ENCODE measurements around the gene ZNF793. TPM values are rescaled to one million over a fixed set of nuclear protein-coding genes. Genes with fewer than 3 reads are reported as not detected.

Gene ZNF793
- polyA plus RNA-seq, 4 donors = 0.22 to 13.2 (median 1.1) TPM

Other genes starting within 250 kb of the ZNF793 start
- 1 to 10 TPM; 1.6 to 6.2 (median 2.9) TPM for gene ZNF527, start 135.8 kb upstream of the ZNF793 start, polyA plus RNA-seq
- gene ZNF569, start 39.5 kb upstream of the ZNF793 start, polyA plus RNA-seq = 1 to 10 TPM in 3 of 4 donors, under 1 TPM in 1; 0.89 to 3.4 (median 1.2) TPM
- 1 to 10 TPM; 1.4 to 5.6 (median 2.0) TPM for gene ZNF570, start 37.6 kb upstream of the ZNF793 start, polyA plus RNA-seq
- 1 to 10 TPM in 3 of 4 donors, under 1 TPM in 1; 0.89 to 5.9 (median 1.5) TPM for gene ZNF571, start 87.9 kb downstream of the ZNF793 start, polyA plus RNA-seq
- gene ZNF540, start 87.9 kb downstream of the ZNF793 start, polyA plus RNA-seq = 1 to 10 TPM; 1.1 to 5.2 (median 1.7) TPM
- 10 to 100 TPM in 1 of 4 donors, 1 to 10 TPM in 1, under 1 TPM in 2; 0.27 to 16.1 (median 2.4) TPM for gene ZFP30, start 148.5 kb downstream of the ZNF793 start, polyA plus RNA-seq
- 1 to 10 TPM; 1.1 to 10.0 (median 2.1) TPM for gene ZNF607, start 212.8 kb downstream of the ZNF793 start, polyA plus RNA-seq

Measured in small intestine (tissue), 4 donors.